ENCODE data around the gene MTCL1. TPM values are rescaled to one million over a fixed set of nuclear protein-coding genes. Genes with fewer than 3 reads are reported as not detected.

MTCL1 gene
- total and polyA plus RNA-seq, 9 of the 15 experiments (the other 6 are each of a cell fraction or from before 2014, with no cell fraction given) = 0.21 to 7.4 (median 3.7) TPM

DNA sequence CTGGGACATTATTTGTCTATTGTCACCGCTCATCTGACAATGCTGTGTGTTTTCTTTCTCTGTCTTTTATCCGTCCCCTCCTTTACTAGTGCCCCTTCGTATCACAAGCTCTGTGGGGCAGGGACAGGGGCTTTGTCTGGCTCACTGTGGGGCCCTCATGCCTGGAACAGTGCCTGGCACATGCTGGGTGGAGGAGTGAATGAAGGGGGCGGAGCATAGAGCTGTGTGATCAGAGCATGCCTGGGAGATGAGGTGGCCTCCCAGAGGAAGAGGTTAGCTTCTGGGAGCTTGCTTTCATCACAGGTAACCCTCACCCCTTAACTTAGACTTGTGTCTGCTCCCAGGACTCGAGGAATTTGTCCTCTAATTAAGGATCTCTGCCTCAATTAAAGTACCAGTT is 16.4 kb downstream of the MTCL1 start:
- Histone ChIP-seq H3K4me2 (ENCODE audit: insufficient read depth, low read length) (no peak overlapping the region), H3K36me3 (ENCODE audit: control insufficient read depth, insufficient read depth, low read length) (peaks cover 7% of the 10 kb centered on the region; the same call in 1 of the 3 replicates), H3K4me3 (no peak overlapping the region), H3K9me3 (replicated peaks; ENCODE audit: control insufficient read depth, insufficient read depth, low read depth, low read length) (no peaks in the 10 kb centered on the region), H3K9ac (ENCODE audit: insufficient read depth in 1 of 2, low read depth in 2 of 2, low read length in 2 of 2) (no peak overlapping the region), H3K4me1 (replicated peaks in 1 of 2; ENCODE audit: control insufficient read depth in 2 of 2, insufficient read depth in 2 of 2, low read length in 2 of 2) (peaks cover 0 to 3% of the 10 kb centered on the region in 2 experiments; a peak in 1 of 5 replicates), H3K9me1 (ENCODE audit: control insufficient read depth, insufficient read depth, low read length) (no peaks in the 10 kb centered on the region), H4K20me1 (replicated peaks; ENCODE audit: control insufficient read depth, insufficient read depth, low read length) (no peaks in the 10 kb centered on the region), H3K27ac (ENCODE audit: extremely low read depth, low read depth, low read length) (no peak overlapping the region), H3K79me2 (ENCODE audit: control insufficient read depth, insufficient read depth, low read length) (no peaks in the 10 kb centered on the region), H3K27me3 (ENCODE audit: control insufficient read depth in 2 of 2, insufficient read depth in 2 of 2, low read length in 2 of 2) (0 out of 5 replicates have a peak, but pooled peaks cover 0 to 4% of the 10 kb centered on the region in 2 experiments), H2AFZ (ENCODE audit: low read depth, low read length) (no peak overlapping the region)
- POLR2A ChIA-PET = interaction anchor here (1.0 to 1.6 kb wide), 4 partner anchors 7 to 27 kb away, joined by 3 to 5 read pairs (median 4); no protein-coding TSS in a partner anchor
- CTCF ChIA-PET (ENCODE audit: low intra/inter-chr PET ratio) = no interaction called here
- BruUV-seq (replicated peaks) = no TSS peak
- intact Hi-C loops (cut with micrococcal nuclease) (no loop called here), in situ Hi-C loops (cut with MboI) (no loop called here)
- no peak for ATAC-seq
- no peak for DNase-seq (ENCODE audit: extremely low read depth in 1 of 4, low spot score in 3 of 4)
- TF ChIP-seq, protein P1, sequence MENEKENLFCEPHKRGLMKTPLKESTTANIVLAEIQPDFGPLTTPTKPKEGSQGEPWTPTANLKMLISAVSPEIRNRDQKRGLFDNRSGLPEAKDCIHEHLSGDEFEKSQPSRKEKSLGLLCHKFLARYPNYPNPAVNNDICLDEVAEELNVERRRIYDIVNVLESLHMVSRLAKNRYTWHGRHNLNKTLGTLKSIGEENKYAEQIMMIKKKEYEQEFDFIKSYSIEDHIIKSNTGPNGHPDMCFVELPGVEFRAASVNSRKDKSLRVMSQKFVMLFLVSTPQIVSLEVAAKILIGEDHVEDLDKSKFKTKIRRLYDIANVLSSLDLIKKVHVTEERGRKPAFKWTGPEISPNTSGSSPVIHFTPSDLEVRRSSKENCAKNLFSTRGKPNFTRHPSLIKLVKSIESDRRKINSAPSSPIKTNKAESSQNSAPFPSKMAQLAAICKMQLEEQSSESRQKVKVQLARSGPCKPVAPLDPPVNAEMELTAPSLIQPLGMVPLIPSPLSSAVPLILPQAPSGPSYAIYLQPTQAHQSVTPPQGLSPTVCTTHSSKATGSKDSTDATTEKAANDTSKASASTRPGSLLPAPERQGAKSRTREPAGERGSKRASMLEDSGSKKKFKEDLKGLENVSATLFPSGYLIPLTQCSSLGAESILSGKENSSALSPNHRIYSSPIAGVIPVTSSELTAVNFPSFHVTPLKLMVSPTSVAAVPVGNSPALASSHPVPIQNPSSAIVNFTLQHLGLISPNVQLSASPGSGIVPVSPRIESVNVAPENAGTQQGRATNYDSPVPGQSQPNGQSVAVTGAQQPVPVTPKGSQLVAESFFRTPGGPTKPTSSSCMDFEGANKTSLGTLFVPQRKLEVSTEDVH (IDR thresholded peaks at IDR 0.05; ENCODE audit: low read depth, partially characterized antibody) = no peak
- TF ChIP-seq ZNF263 (CRISPR knock-in tag; IDR thresholded peaks at IDR 0.05; ENCODE audit: borderline replicate concordance) = no peak
- 29% methylated on average over 5 of the region's 5 CpGs for WGBS (ENCODE audit: insufficient coverage, low coverage, missing lambda C conversion rate)
- FAIRE-seq = no peak

All from K562 (cell line).